HG02588 (cell line): ENCODE measurements around the gene HOOK1.
"Not testable (repeated sequence)": the region's sequence is repeated elsewhere in the genome, so short reads cannot be mapped to it uniquely, and the experiment has no call there.

ENCODE experiments used
- ATAC-seq: cut with Tn5 transposase; IDR thresholded peaks from one replicate; pipeline ENCODE4 v1.9.1; 2021; ENCODE audit warnings: mild to moderate bottlenecking, moderate library complexity; ENCODE audit not compliant: unreplicated experiment

The HOOK1 gene

GRCh38 chr1:59885160-59885832, 70.5 kb downstream of the HOOK1 start:
- ATAC-seq = no peak

GRCh38 chr1:59892841-59893811, 78.4 kb downstream of the HOOK1 start:
- no peak for ATAC-seq

GRCh38 chr1:59897165-59897564, 82.4 kb downstream of the HOOK1 start:
- ATAC-seq = no peak

GRCh38 chr1:59898927-59899326, 84.2 kb downstream of the HOOK1 start:
- no peak for ATAC-seq

GRCh38 chr1:59900640-59901039, 85.9 kb downstream of the HOOK1 start:
- ATAC-seq = no peak

DNA sequence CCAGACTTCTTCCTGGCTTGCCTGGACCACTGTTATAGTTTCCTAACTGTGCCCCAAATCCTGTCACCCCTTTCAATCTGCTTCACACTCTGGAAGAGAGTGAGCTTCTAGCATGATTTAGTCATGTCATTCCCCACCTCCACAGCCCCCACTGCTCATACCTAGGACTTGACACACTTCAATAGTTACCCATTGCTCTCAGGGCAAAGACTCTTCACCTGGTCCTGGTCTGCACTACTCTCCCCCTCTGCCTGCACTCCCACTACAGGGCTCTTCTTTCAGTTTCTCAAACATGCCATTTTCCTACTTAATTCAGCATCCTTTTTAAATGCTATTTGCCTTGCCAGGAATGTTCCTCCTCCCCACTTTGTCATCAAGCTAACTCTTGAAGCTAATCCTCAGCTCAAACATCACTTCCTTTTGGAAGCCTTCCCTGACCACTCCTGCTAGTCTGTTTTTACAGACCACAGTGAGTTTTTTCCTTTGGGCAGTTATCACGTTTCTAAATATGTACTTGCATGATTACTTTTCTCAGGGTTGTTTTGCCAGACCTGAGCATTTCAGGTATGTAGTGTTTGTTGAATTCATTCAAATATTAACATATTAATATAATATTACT, 87.1 kb downstream of the HOOK1 start:
- ATAC-seq = no peak

DNA sequence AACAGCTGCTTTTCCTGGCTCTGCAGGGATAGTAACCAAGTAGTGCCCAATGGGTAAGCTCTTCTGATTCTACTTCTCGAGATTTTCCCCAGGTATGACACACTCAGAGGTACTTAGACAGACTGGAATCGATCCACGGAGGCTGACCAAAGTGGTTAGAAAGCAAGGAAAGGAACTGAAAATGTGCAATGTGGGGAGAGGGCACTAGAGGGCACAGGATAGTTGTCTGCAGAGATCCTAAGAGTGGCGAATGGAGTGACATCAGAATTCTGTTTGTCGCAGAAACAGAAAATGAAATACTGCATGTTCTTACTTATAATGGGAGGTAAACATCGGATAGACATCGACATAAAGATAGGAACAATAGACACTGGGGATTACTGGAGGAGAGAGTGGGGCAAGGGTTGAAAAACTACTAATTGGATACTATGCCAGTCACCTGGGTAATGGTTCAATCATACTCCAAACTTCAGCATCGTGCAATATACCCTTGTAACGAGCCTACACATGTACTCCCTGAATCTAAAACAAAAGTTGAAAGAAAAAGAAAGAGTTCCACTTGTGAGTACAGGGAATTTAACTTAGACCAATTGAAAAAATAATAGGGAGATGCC, 88.5 kb downstream of the HOOK1 start:
- peak; percentile 91 for ATAC-seq

GRCh38 chr1:59906931-59907330, 92.2 kb downstream of the HOOK1 start:
- ATAC-seq = no peak

DNA sequence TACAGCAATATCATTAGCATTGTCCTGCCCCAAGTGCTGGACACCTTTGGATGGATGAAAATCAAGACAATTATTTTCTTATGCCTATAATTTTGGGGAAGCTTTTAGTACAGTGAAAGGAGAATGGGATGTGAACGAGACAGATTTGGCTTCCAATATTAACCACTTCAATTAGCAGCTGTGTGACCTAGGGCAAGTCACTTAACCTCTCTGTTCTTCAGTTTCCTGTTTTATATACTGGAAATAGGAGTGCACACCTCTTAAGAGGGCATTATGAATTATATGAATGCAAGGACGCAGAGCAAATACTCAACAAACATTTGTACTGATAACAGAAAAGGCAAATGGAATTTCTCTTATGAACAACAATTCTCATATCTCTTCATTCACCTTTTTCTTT, 93.3 kb downstream of the HOOK1 start:
- no peak for ATAC-seq

DNA sequence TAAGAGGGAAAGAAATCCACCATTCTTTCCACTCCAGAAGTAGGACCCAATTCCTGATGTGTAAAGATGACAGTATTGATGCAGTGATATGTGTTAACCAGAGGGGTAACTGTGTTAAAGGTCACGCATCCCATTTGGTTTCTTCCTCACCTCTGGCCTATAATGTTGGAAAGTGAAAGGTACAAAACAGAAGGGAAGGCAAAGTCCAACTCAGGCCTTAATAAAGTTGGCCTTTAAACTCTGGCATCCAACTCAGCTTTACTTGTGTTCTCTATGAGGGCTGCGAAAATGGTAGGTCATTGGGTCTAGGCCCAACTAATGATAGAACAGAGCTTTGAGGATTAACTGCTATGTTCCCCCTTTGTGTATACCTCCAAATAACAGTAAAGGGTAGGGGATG, 93.9 kb downstream of the HOOK1 start:
- no peak for ATAC-seq

- not testable (repeated sequence) for ATAC-seq
Measured at GRCh38 chr1:59914791-59915286, 100.1 kb downstream of the HOOK1 start.

DNA sequence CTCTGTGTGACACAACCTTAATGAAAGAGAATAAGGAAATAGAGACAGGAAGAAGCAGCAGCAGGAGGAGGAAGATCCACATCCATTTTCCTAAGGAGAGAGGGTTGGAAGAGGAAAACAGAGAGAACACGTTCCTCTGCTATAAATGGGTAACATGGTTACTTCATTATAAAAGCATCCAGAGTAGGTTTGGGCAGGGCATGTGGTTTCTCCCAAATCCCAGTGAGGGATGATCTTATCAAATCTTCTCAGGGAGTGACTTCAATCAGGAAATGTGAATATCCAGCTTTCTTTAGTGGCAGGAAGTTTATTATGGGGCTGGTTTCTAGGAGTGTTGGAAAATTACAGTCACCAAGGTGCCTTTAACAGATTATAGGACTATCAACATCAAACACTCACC, 100.8 kb downstream of the HOOK1 start:
- ATAC-seq = no peak

DNA sequence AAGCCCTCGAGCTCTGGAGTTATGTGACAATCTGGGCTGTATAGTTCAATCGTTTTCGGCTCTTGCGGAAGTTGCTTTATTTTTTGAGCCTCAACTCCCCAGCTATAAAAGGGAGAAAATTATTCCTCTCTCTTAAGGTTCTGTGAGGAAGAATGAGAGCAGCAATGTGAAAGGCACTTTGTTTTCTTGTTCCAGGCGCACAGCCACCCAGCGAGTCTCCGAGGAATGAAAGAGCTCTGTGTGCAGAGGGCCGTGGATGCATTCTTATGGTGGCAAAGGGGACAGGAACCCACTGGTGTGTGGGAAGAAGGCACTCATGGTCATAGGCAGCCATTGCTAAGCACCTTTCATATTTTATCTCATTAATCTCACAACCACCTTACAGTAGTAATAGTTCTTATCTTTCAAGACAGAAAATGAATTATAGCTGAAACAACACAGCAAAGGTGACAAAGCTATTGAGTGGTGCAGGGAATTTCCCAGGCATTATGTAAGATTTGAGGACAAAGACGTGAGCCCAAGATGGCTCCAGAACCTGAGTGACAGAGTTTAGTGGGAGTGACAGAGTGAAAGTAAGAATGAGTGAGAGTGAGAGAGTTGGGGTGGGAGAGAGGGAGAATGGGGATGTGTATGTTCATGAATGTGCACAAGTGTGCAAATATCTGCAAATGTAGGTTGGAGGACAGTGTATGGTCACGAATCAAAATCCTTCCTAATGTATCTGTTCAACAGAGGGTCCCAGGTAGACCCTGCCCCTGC, 102.5 kb downstream of the HOOK1 start:
- no peak for ATAC-seq

GRCh38 chr1:59917785-59918180, 103.0 kb downstream of the HOOK1 start:
- ATAC-seq = no peak

DNA sequence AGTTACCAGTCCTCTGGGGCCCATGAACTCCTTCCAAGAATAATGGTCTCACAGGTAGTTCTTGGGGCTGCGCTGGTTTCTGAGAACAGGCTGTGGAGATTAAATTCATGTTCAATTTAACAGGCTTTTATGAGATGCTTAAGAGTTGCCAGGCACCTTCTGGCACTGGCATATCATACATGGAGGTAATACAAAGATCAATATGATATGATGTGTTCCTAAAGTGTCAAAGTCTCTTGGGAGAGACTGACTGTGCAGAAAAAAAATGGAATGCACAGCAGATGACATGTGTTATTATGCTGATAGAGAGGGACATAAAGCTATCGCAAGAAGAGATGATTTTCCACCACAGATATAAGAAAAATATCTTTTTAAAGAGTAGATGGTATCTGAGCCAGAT, 105.0 kb downstream of the HOOK1 start:
- ATAC-seq = no peak

GRCh38 chr1:59921258-59921899, 106.6 kb downstream of the HOOK1 start:
- not testable (repeated sequence) for ATAC-seq

GRCh38 chr1:59924653-59925052, 109.9 kb downstream of the HOOK1 start:
- ATAC-seq = no peak
